Endothelial cell of umbilical vein (primary cell): Measurements from ENCODE around the gene DNAJC18. TPM values are rescaled to one million over a fixed set of nuclear protein-coding genes. Genes with fewer than 3 reads are reported as not detected.

Experiments used
- BruUV-seq: library from RNA; stranded (reverse); fragments of 400-500 nt; replicated peaks from 2 replicates; lab custom pipeline; 2021; lab: Mats Ljungman, UMichigan
- CTCF ChIA-PET: fragments of 300-600, 350-600 bp; sonication (Branson Sonifier 250); formaldehyde crosslinking; loops from one replicate; lab custom pipeline; 2021; ENCODE audit warnings: antibody characterized with exemption, inconsistent platforms; lab: Charles Lee
- POLR2A ChIA-PET: fragments of 300-600, 350-600 bp; sonication (Branson Sonifier 250); formaldehyde crosslinking; loops from one replicate; lab custom pipeline; 2021; ENCODE audit warnings: antibody characterized with exemption, inconsistent platforms; lab: Charles Lee
- DNase-seq: peaks from one replicate; pipeline ENCODE4 v3.0.0-alpha.2; 2011; ENCODE audit warnings: low read depth, low spot score
- FAIRE-seq: peaks from 2 replicates; lab custom pipeline; 2011; peaks lifted over from hg19 to GRCh38; lab: Jason Lieb, UNC
- H2AFZ ChIP-seq: 2 replicates; pipeline ENCODE4 v1.6.0; 2012; ENCODE audit warnings: low read depth, low read length, control low read depth, inconsistent platforms
- H3K27ac ChIP-seq: 2 replicates; pipeline ENCODE4 v1.5.1; 2011; ENCODE audit warnings: low read depth, mild to moderate bottlenecking, control low read depth, low read length, moderate library complexity; ENCODE audit not compliant: insufficient read depth
- H3K27me3 ChIP-seq, 2 experiments: 2 replicates each; pipeline versions ENCODE4 v1.6.0 to v1.6.1; 2011; ENCODE audit warnings: low read length in 2 of 2, mixed read lengths in 1 of 2; ENCODE audit not compliant: control insufficient read depth in 2 of 2, insufficient read depth in 2 of 2
- H3K36me3 ChIP-seq, 2 experiments: 2 replicates in 1 of 2; 3 replicates in 1 of 2; pipeline ENCODE4 v1.5.1; 2011; ENCODE audit warnings: low read length in 2 of 2, mild to moderate bottlenecking in 1 of 2, moderate library complexity in 1 of 2; ENCODE audit not compliant: control insufficient read depth in 2 of 2, insufficient read depth in 2 of 2; ENCODE audit errors: extremely low read depth in 1 of 2
- H3K4me1 ChIP-seq: 3 replicates; pipeline ENCODE4 v1.5.1; 2011; ENCODE audit warnings: mild to moderate bottlenecking, low read length; ENCODE audit not compliant: control insufficient read depth, insufficient read depth; ENCODE audit errors: extremely low read depth
- H3K4me2 ChIP-seq: 2 replicates; pipeline ENCODE4 v1.6.1; 2011; ENCODE audit warnings: low read length, control low read depth, mixed read lengths; ENCODE audit not compliant: insufficient read depth
- H3K4me3 ChIP-seq, 3 experiments: fragments of 200-600 bp in 1 of 3; sonication (generic), shearing (Covaris generic) in 1 of 3; replicated peaks in 1 of 3; 2 replicates each; pipeline ENCODE4 v1.5.1; 2011 to 2016; ENCODE audit warnings: control low read depth in 3 of 3, low read length in 3 of 3, mild to moderate bottlenecking in 2 of 3, inconsistent platforms in 1 of 3, low read depth in 1 of 3, moderate library complexity in 1 of 3; ENCODE audit not compliant: insufficient read depth in 1 of 3
- H3K79me2 ChIP-seq: 2 replicates; pipeline ENCODE4 v1.6.0; 2012; ENCODE audit warnings: low read length, inconsistent platforms; ENCODE audit not compliant: control insufficient read depth, insufficient read depth
- H3K9ac ChIP-seq: replicated peaks from 2 replicates; pipeline ENCODE3; 2011; ENCODE audit warnings: low read length, control low read depth; ENCODE audit not compliant: insufficient read depth; ENCODE audit errors: extremely low read depth
- H3K9me1 ChIP-seq: replicated peaks from 3 replicates; pipeline ENCODE4 v1.6.0; 2011; ENCODE audit warnings: mild to moderate bottlenecking, low read length; ENCODE audit not compliant: control insufficient read depth, insufficient read depth; ENCODE audit errors: extremely low read depth
- H3K9me3 ChIP-seq: replicated peaks from 2 replicates; pipeline ENCODE4 v1.5.1; 2012; ENCODE audit warnings: low read length, inconsistent platforms; ENCODE audit not compliant: control insufficient read depth, insufficient read depth
- H4K20me1 ChIP-seq: replicated peaks from 2 replicates; pipeline ENCODE3; 2011; ENCODE audit warnings: mild to moderate bottlenecking, low read length; ENCODE audit not compliant: control insufficient read depth, insufficient read depth; ENCODE audit errors: extremely low read depth
- EZH2 ChIP-seq: IDR thresholded peaks from 2 replicates; pipeline ENCODE4 v1.6.1; 2012; ENCODE audit warnings: borderline replicate concordance, low read depth, mild to moderate bottlenecking, moderate library complexity, low read length, inconsistent platforms; ENCODE audit not compliant: severe bottlenecking
- FOS ChIP-seq: IDR thresholded peaks from 2 replicates; pipeline ENCODE4 v1.6.1; 2011; ENCODE audit warnings: mild to moderate bottlenecking, low read length, moderate library complexity, borderline replicate concordance; ENCODE audit not compliant: insufficient read depth
- GATA2 ChIP-seq: IDR thresholded peaks from 2 replicates; pipeline ENCODE4 v1.7.0; 2011; ENCODE audit warnings: low read depth, mild to moderate bottlenecking, moderate library complexity, mixed read lengths, low read length; ENCODE audit not compliant: insufficient read length, insufficient read depth
- JUN ChIP-seq: IDR thresholded peaks from 2 replicates; pipeline ENCODE4 v1.6.1; 2011; ENCODE audit warnings: borderline replicate concordance, low read depth; ENCODE audit not compliant: insufficient read length, insufficient read depth
- MAX ChIP-seq: IDR thresholded peaks from 2 replicates; pipeline ENCODE4 v1.6.1; 2011; ENCODE audit not compliant: insufficient read depth, insufficient read length
- MYC ChIP-seq: IDR thresholded peaks from one replicate; pipeline ENCODE4 v1.6.1; 2011; ENCODE audit warnings: mild to moderate bottlenecking, low read depth, low read length
- POLR2A ChIP-seq: IDR thresholded peaks from 2 replicates; pipeline ENCODE4 v1.6.1; 2012; ENCODE audit warnings: low read depth, mild to moderate bottlenecking, control low read depth, low read length
- POLR2AphosphoS5 ChIP-seq: IDR thresholded peaks from 2 replicates; pipeline ENCODE4 v1.6.1; 2012; ENCODE audit warnings: low read depth, mild to moderate bottlenecking, control low read depth, low read length, moderate library complexity; ENCODE audit not compliant: insufficient read depth
- dilution Hi-C: fragments of 300-500 bp; cut with MboI; formaldehyde crosslinking; loops from one replicate; pipeline ENCODE4 v1.15.0; 2019; ENCODE audit warnings: low sequenced_read_pairs; ENCODE audit not compliant: extremely low pct_ligation_motif_present
- intact Hi-C: fragments of 100-400 bp; cut with micrococcal nuclease; formaldehyde crosslinking; loops from one replicate; pipeline ENCODE4 v1.10.0; 2022
- polyA plus RNA-seq, 4 experiments: library from polyadenylated mRNA; depleted of rRNA in 3 of 4; stranded (reverse) in 3 of 4; unstranded in 1 of 4; fragments of >200 nt; gene quantifications; 2 replicates each; pipeline versions ENCODE4 v1.2.1 to v1.2.3, GENCODE V29; 2011 to 2012; ENCODE audit warnings: missing spikeins in 1 of 4
- total RNA-seq: library from RNA; stranded (reverse); gene quantifications from 2 replicates; pipeline ENCODE4 v1.2.3, GENCODE V29; 2021
- TF ChIP-seq, protein P1 (sequence below), 2 donors: IDR thresholded peaks; 1 replicate in 1 of 2; 2 replicates in 1 of 2; pipeline ENCODE4 v1.5.1; 2011; ENCODE audit warnings: low read length in 2 of 2, mild to moderate bottlenecking in 2 of 2, moderate library complexity in 2 of 2, control low read depth in 1 of 2, inconsistent platforms in 1 of 2, low read depth in 1 of 2; ENCODE audit not compliant: insufficient read depth in 1 of 2; ENCODE audit errors: extremely low read depth in 1 of 2

Gene DNAJC18
- total and polyA plus RNA-seq, 2 donors (not counting 3 experiments of a cell fraction or from before 2014, with no cell fraction given), result 23.2 to 52.6 TPM

DNA sequence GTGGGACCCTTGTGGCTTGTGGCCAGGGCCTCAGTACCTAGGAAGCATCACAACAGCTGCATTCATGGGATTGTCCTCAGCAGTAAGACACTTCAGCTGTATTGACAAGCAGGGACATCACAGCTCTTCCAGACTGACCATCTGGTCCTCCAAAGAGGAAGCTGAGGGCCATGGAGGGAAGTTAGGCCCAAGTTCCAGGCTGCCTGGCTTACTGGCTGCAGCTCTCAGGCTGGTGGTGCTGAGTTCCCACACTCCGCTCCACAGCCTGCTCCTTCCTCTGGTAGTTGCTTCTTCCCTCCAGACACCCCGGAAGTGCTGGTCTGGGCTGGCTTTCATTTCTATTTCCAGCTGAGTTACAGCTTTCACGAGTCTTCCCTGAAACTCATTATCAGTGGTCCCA, 48.9 kb upstream of the DNAJC18 start:
- POLR2A ChIA-PET, result no interaction called here
- Histone ChIP-seq H3K9ac (no peak overlapping the region), H3K36me3 (no peaks in the 10 kb centered on the region), H3K27ac (no peak overlapping the region), H3K4me1 (peaks cover 7% of the 10 kb centered on the region), H3K4me2 (no peak overlapping the region), H3K9me3 (no peaks in the 10 kb centered on the region), H3K9me1 (no peaks in the 10 kb centered on the region), H3K4me3 (no peak overlapping the region), H2AFZ (no peak overlapping the region), H3K79me2 (no peaks in the 10 kb centered on the region), H3K27me3 (no peaks in the 10 kb centered on the region), H4K20me1 (no peaks in the 10 kb centered on the region)
- FAIRE-seq (no peak), DNase-seq (no peak)
- CTCF ChIA-PET, result interaction anchor here (0.9 to 1.3 kb wide), 2 partner anchors 9 to 15 kb away, joined by 3 to 4 read pairs; no protein-coding TSS in a partner anchor
- intact Hi-C loops, result no loop called here
- dilution Hi-C loops, result no loop called here
- BruUV-seq, result no TSS peak
- no peak for TF ChIP-seq GATA2
- TF ChIP-seq MAX, result no peak
- TF ChIP-seq, protein P1, sequence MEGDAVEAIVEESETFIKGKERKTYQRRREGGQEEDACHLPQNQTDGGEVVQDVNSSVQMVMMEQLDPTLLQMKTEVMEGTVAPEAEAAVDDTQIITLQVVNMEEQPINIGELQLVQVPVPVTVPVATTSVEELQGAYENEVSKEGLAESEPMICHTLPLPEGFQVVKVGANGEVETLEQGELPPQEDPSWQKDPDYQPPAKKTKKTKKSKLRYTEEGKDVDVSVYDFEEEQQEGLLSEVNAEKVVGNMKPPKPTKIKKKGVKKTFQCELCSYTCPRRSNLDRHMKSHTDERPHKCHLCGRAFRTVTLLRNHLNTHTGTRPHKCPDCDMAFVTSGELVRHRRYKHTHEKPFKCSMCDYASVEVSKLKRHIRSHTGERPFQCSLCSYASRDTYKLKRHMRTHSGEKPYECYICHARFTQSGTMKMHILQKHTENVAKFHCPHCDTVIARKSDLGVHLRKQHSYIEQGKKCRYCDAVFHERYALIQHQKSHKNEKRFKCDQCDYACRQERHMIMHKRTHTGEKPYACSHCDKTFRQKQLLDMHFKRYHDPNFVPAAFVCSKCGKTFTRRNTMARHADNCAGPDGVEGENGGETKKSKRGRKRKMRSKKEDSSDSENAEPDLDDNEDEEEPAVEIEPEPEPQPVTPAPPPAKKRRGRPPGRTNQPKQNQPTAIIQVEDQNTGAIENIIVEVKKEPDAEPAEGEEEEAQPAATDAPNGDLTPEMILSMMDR (IDR thresholded peaks at IDR 0.05; ENCODE audit: extremely low read depth in 1 of 2, insufficient read depth in 1 of 2, low read depth in 1 of 2, low read length in 2 of 2), result no peak
- TF ChIP-seq MYC, result no peak
- no peak for TF ChIP-seq FOS
- no peak for TF ChIP-seq JUN
- no peak for TF ChIP-seq EZH2
- TF ChIP-seq POLR2AphosphoS5, result no peak
- no peak for TF ChIP-seq POLR2A
